GM15510 (cell line): ENCODE results near the gene FSTL1.

Experiments
- POLR2A ChIP-seq: IDR thresholded peaks from 3 replicates; pipeline ENCODE4 v1.6.1; 2011; ENCODE audit warnings: borderline replicate concordance; ENCODE audit not compliant: insufficient read length; ENCODE audit errors: extremely low read depth

FSTL1 gene

GRCh38 chr3:120435621-120436020 lies 15.2 kb downstream of the FSTL1 start:
- no peak for TF ChIP-seq POLR2A

GRCh38 chr3:120433662-120434331 lies 17.0 kb downstream of the FSTL1 start:
- no peak for TF ChIP-seq POLR2A

GRCh38 chr3:120432150-120432860 lies 18.5 kb downstream of the FSTL1 start:
- no peak for TF ChIP-seq POLR2A

GRCh38 chr3:120429921-120430361 lies 20.9 kb downstream of the FSTL1 start:
- no peak for TF ChIP-seq POLR2A

GRCh38 chr3:120428924-120429323 lies 21.9 kb downstream of the FSTL1 start:
- no peak for TF ChIP-seq POLR2A

GRCh38 chr3:120427201-120427600 lies 23.6 kb downstream of the FSTL1 start:
- TF ChIP-seq POLR2A, result no peak

- no peak for TF ChIP-seq POLR2A
Measured at GRCh38 chr3:120425572-120426250, 25.1 kb downstream of the FSTL1 start.

- no peak for TF ChIP-seq POLR2A
Measured at GRCh38 chr3:120424976-120425570, 25.7 kb downstream of the FSTL1 start.

GRCh38 chr3:120424506-120424905 lies 26.3 kb downstream of the FSTL1 start:
- no peak for TF ChIP-seq POLR2A

- TF ChIP-seq POLR2A, result no peak
Measured at GRCh38 chr3:120423432-120423831, 27.4 kb downstream of the FSTL1 start.

- no peak for TF ChIP-seq POLR2A
Measured at GRCh38 chr3:120421926-120422325, 28.9 kb downstream of the FSTL1 start.

- no peak for TF ChIP-seq POLR2A
Measured at GRCh38 chr3:120420928-120421551, 29.8 kb downstream of the FSTL1 start.

- no peak for TF ChIP-seq POLR2A
Measured at GRCh38 chr3:120420360-120420759, 30.4 kb downstream of the FSTL1 start.

GRCh38 chr3:120419797-120420196 lies 31.0 kb downstream of the FSTL1 start:
- TF ChIP-seq POLR2A, result no peak
